Globus pallidus (tissue), 1 donor: Measurements from ENCODE around the gene TRIM25.

Experiments
- DNase-seq: peaks from one replicate; pipeline ENCODE4 v3.0.0-alpha.2; 2015; ENCODE audit warnings: low spot score

TRIM25 gene

GRCh38 chr17:56926270-56926669 lies 12.4 kb upstream of the TRIM25 start:
- no peak for DNase-seq

- DNase-seq, result no peak
Observed at GRCh38 chr17:56925088-56925487, 11.2 kb upstream of the TRIM25 start.

GRCh38 chr17:56919717-56920116 lies 5.9 kb upstream of the TRIM25 start:
- DNase-seq, result no peak

DNA sequence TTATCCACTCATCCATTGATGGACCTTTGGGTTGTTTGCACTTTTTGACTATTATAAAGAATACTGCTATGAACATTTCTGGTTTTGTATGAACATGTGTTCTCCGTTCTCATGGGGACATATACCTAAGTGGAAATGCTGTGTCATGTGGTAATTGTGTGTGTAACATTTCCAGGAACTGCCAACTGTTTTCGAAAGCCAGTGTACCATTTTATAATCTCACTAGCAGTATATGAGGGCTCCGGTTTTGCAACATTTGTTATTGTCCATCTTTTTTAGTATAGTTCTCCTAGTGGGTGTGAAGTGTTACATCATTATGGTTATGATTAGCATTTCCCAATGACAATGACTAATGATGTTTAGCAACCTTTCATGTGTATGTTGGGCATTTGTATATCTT lies 5.1 kb upstream of the TRIM25 start:
- DNase-seq, result no peak

DNA sequence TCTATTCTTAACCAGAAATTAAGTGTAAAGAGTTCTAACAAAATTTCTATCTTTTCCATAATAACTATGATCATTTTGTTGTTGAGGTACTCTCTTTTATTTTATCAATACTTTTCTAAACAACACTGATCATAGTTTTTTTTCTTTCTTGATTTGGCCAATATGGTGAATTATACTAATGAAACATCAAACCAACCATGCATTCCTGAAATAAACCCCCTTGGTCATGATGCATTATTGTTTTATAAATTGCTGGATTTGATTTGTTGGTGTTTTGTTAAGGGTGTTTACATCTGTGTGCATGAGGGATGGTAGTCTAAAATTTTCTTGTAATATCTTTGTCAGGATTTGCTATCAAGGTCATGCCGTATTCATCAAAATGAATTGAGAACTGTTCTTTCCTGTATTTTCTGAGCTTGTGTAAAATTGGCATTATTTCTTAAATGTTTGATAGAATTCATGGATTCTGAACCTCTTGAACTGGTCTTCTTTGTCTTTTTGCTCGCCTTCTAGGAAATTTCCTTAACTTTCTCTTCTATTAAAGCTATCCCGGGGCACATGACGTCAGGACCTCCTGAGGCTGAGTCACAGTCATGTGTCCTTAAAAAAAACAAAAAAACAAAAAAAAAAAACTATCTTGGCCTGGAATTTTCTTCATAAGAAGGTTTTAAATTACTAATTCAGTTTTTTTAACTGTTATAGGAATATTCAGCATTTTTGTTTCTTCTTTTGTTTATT lies 3.9 kb upstream of the TRIM25 start:
- no peak for DNase-seq

- DNase-seq, result no peak
Observed at GRCh38 chr17:56914581-56915273, 878 bp upstream of the TRIM25 start.

GRCh38 chr17:56913353-56913866 lies 439 bp downstream of the TRIM25 start:
- no peak for DNase-seq

DNA sequence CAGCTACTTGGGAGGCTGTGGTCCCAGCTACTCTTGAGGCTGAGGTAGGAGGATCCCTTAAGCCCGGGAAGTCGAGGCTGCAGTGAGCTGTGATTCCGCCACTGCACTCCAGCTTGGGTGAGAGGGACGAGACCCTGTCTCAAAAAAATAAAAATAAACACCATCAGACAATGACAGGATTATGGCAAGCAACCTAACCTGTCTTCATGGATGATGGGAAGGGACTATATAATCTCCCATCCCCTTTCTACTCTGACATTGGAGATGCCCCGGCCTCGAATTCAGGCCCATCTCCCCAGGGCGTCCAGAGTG lies 893 bp downstream of the TRIM25 start:
- no peak for DNase-seq

DNA sequence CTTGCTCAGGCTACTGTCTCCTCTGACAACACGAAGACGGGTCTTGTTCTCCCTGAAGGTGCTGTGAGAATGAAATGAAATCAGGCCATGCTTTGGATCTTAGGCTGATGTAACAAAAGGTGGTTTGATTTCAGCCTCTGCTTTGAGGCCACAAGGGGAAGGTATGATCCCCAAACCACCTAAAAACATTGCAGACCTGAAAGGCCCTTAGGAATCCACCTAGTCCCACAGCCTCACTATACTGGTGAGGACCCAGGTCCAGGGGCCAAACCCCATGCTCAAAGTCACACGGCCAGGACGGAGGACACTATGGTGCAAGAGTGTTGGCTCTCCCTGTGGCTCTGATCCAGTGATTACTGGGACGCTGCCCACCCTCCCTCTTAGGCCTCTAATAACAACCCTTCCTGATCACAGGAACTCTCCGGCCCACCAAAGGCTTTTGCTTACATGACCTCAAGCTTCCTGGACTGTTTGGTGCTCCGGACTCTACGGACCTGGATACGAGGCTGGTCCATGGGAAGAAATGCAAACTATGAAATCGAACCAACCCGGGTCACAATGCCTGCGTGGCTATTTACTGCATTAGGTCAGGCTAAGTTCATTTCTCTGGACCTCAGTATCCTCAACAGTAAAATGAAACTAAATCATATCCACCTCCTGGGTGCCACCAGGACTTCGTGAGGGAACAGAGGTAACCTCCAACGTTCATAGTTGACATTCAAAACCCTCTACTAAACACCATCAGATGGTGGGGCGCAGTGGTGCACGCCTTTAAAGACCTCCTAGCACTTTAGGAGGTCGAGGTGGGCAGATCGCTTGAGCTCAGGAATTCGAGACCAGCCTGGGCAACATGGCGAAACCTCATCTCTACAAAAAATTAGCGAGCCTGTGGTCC lies 1.5 kb downstream of the TRIM25 start:
- DNase-seq, result no peak

DNA sequence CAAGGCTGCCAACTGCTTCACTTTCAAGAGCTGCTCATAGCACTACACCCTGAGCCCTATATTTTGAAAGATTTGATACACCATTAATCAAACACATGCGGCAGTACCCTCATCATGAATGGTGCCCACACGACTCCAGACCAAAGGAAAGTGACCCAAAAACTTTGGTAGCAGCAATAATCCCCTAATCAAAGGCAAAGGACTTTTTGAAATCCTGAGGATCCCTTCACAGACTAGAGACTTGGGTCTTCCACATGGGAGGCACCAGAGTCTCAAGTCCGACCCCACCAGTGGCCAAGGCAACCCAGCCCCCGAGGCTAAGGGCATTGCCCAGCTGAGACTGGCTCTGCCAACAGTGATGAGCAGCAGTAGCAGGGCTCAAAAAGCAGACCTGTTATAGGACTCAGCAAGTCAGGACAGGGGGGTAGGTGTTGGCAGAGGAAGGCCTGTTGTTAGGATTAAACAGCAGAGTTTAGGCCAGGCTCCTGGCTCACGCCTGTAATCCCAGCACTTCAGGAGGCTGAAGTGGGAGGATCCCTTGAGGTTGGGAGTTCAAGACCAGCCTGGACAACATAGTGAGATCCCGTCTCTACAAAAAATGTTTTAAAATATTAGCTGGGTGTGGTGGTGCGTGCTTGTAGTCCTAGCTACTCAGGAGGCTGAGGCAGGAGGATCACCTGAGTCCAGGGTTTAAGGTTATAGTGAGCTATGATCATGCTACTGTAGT lies 3.2 kb downstream of the TRIM25 start:
- no peak for DNase-seq

GRCh38 chr17:56909742-56910508 lies 3.9 kb downstream of the TRIM25 start:
- no peak for DNase-seq

DNA sequence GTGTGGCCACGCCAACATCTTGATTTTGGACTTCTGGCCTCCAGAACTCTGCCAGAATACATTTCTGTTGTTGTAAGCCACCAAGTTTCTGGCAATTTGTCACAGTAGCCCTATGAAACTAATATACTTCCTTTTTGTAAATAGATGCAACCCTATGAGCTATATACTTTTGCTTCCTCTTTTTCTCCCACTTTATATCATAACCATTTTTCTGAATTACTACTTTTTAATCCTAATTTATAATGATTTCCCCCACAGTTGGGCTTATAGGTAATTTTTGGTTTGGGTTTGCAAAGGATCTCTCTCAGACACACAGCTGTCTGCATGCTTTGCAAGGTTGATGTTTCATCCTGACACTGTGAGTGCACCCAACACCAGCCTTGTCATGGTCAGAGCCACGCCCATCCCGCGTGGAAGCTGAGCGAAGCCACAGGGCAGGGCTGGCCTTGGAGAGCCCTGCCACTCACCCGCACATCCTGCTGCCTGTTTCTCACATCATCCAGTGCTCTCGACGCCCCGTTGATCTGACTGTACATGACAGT lies 5.8 kb downstream of the TRIM25 start:
- DNase-seq, result peak; percentile 16

DNA sequence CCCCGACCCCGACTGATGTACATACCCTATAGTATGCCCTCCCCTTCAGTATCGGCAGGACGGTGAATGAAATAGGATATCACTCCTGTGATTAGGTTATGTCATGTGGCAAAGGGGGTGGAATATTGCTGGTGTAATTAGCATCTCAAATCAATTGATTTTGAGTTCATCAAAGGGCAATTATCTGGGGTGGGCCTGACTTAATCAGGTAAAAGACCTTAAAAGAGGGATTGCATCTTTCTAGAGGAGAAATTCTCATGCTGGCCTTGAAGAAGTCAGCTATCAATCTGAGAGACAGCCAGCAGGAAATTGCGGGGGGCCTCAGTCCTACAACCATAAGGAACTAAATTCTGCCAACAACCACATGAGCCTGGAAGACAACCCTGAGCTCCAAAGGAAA lies 10.3 kb downstream of the TRIM25 start:
- DNase-seq, result no peak

GRCh38 chr17:56902348-56902747 lies 11.5 kb downstream of the TRIM25 start:
- DNase-seq, result no peak

GRCh38 chr17:56899403-56899802 lies 14.4 kb downstream of the TRIM25 start:
- no peak for DNase-seq

GRCh38 chr17:56898874-56899273 lies 15.0 kb downstream of the TRIM25 start:
- no peak for DNase-seq

DNA sequence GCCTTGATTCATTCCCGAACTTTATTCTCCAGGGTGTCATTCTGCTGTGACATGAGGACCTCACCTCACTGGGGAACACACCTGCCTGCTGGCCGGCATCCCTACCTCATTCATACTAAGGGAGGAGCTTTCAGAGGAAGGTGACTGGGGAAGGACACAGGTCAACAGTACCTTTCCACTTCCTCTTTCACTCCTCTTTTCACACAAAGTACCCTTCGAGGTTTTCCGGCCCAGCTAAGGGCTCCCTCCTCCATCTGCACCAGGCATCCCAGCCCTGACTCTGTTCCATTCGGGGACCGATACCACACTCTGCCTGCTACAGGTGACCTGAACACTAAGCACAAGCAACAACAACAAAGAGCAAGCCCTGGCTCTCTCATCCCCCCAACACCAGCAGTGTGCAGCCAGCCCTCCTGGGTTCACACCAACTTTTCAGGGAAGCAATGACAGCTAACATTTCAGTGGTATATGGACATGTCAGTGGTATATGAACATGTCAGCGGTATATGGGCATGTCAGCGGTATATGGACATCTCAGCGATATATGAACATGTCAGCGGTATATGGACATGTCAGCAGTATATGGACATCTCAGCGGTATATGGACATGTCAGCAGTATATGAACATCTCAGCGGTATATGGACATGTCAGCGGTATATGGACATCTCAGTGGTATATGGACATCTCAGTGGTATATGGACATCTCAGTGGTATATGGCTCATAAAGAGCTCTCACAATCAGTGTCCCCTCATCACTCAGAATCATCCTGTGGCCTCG lies 16.0 kb downstream of the TRIM25 start:
- no peak for DNase-seq

DNA sequence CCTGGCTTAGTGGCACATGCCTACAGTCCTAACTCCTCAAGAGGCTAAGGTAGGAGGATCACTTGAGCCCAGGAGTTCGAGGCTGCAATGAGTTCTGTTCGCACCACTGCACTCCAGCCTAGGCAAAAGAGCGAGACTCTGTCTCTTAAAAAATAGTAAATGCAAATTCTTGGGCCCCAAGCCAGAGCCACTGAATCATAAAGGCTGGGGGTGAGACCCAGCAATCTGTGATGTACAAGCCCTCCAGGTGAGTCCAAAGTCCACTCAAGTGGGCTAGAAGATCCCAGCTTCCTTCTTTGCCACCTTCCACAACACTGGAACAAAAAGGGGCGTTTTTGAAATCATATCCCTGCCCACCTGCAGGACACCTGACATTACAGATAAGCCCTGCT lies 16.9 kb downstream of the TRIM25 start:
- DNase-seq, result no peak

DNA sequence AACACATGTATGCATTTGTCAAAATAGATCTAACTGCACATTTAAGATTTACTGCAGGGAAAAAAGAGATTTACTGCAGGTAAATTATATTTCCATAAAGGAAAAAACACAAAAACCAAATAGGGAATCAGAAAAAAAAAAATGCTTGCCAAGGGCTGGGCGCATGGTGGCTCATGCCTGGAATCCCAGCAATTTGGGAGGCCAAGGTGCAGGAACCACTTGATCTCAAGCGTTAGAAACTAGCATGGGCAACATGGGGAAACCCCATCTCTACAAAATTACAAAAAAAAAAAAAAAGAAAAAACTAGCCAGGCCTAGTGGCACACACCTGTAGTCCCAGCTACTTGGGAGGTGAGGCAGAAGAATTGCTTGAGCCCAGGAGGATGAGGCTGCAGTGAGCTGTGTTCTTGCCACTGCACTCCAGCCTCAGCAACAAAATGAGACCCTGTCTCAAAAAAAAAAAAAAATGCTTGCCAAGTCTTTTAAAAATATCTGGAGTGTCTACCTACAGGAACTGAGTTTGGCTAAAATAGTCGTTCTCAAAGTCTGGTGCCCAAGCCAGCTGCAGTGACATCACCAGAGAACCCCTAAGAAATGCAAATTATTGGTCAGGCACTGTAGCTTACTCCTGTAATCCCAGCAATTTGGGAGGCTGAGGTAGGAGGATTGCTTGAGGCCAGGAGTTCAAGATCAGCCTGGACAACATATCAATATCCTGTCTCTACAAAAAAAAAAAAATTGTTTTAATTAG lies 17.5 kb downstream of the TRIM25 start:
- no peak for DNase-seq
